OCI-LY3 (cell line): ENCODE measurements around the gene TRIM71.
"Not testable (repeated sequence)": the region's sequence is repeated elsewhere in the genome, so short reads cannot be mapped to it uniquely, and the experiment has no call there.

ENCODE experiments used
- CTCF ChIP-seq: fragments of 200-600, 300-600 bp; sonication (generic); IDR thresholded peaks from 2 replicates; pipeline ENCODE4 v1.5.1; 2014; ENCODE audit warnings: antibody characterized with exemption, low read length, low read depth
- EZH2phosphoT487 ChIP-seq: fragments of 200-600 bp; shearing (Covaris generic); IDR thresholded peaks from 2 replicates; pipeline ENCODE4 v1.6.1; 2018; ENCODE audit warnings: antibody characterized with exemption, mixed run types, low read depth

- TF ChIP-seq CTCF, EZH2phosphoT487: not testable (repeated sequence)
Measured at GRCh38 chr3:32823641-32824184, 5.9 kb downstream of the TRIM71 start.
